Kidney (tissue), 14 donors: ENCODE data around the gene NUDCD3. TPM values are rescaled to one million over a fixed set of nuclear protein-coding genes. Genes with fewer than 3 reads are reported as not detected.

Source experiments
- DNase-seq, 5 donors: peaks; one replicate each; pipeline ENCODE4 v3.0.0-alpha.2; 2013 to 2020
- FAIRE-seq: peaks from 2 replicates; lab custom pipeline; 2012; peaks lifted over from hg19 to GRCh38; lab: Jason Lieb, UNC
- H3K27ac ChIP-seq, 2 donors: one replicate each; pipeline ENCODE4 v1.7.0; 2013; ENCODE audit warnings: low read depth in 2 of 2, low read length in 2 of 2, inconsistent platforms in 1 of 2
- H3K27me3 ChIP-seq: one replicate; pipeline ENCODE4 v1.7.1; 2013; ENCODE audit warnings: low read length, inconsistent platforms; ENCODE audit not compliant: control insufficient read depth, insufficient read depth
- H3K36me3 ChIP-seq, 3 donors: one replicate each; pipeline versions ENCODE4 v1.7.0 to v1.7.1; 2013; ENCODE audit warnings: low read length in 3 of 3, control low read depth in 1 of 3, inconsistent platforms in 1 of 3; ENCODE audit not compliant: insufficient read depth in 3 of 3, control insufficient read depth in 2 of 3
- H3K4me1 ChIP-seq, 3 donors: one replicate each; pipeline versions ENCODE4 v1.7.0 to v1.7.1; 2013; ENCODE audit warnings: low read length in 3 of 3, inconsistent platforms in 1 of 3, low read depth in 1 of 3; ENCODE audit not compliant: control insufficient read depth in 2 of 3, insufficient read depth in 2 of 3
- H3K4me3 ChIP-seq, 3 donors: one replicate each; pipeline versions ENCODE4 v1.7.0 to v1.8.1; 2013; ENCODE audit warnings: low read length in 3 of 3, control low read depth in 1 of 3, inconsistent platforms in 1 of 3
- H3K9ac ChIP-seq, 3 donors: one replicate each; pipeline versions ENCODE4 v1.7.0 to v1.7.1; 2013; ENCODE audit warnings: low read length in 3 of 3, control low read depth in 1 of 3, inconsistent platforms in 1 of 3
- H3K9me3 ChIP-seq, 3 donors: one replicate each; pipeline versions ENCODE4 v1.7.0 to v1.7.1; 2013; ENCODE audit warnings: low read length in 3 of 3, control low read depth in 1 of 3, inconsistent platforms in 1 of 3; ENCODE audit not compliant: control insufficient read depth in 2 of 3, insufficient read depth in 1 of 3
- CTCF ChIP-seq: IDR thresholded peaks from 3 replicates; pipeline ENCODE4 v1.5.1; 2012; ENCODE audit warnings: mild to moderate bottlenecking, moderate library complexity, borderline replicate concordance; ENCODE audit not compliant: insufficient read depth; ENCODE audit errors: extremely low read depth
- intact Hi-C: fragments of 100-400 bp; cut with DNase I; formaldehyde crosslinking; loops from one replicate; pipeline ENCODE4 v1.11.1; 2022
- polyA plus RNA-seq: library from polyadenylated mRNA; stranded (reverse); fragments of 350-450 nt; fragmentation: Illumina TruSeq; extraction: RNeasy Lipid Tissue Mini Kit (QIAGEN cat#74804); gene quantifications from one replicate; pipeline ENCODE4 v1.2.3, GENCODE V29; 2014; ENCODE audit warnings: low read depth, low replicate concordance; ENCODE audit not compliant: insufficient read depth
- total RNA-seq: library from RNA; stranded (reverse); fragmentation: NEBNext Ultra II Directional; extraction: Animal tissue kit (Norgen Biotek cat#: 25700); gene quantifications from one replicate; pipeline ENCODE4 v1.2.1, GENCODE V29; 2021
- donor health status: control.
- donor health status: control.
- donor health status: control.
- donor health status: control.
- donor health status: control.
- donor health status: DM: yes; HTN: yes; CAD: no.
- donor health status: Normal renal cell carcinoma (clear cell type).

Gene NUDCD3
- total and polyA plus RNA-seq, 2 donors from 2014 or later: 37.9 to 97.7 TPM

DNA sequence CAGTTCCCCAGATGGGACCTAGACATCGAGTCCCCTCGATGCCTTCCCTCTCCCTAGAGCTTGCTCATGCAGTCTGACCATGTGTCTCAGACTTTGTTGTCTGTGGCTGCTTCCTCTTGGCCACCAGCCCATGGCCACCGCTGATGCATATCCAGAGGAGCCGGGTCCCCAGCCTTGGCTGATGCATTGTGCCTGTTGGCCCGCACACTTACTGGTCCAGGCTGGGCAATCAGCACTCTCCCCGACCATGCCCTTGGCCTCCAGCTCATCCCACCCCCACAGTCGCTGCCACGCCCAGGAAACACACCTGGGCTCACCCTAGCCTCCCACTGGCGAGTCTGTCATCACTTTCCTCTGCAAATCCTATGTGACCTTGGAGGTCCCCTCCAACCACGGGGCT is 40.5 kb upstream of the NUDCD3 start:
- DNase-seq (no peak), FAIRE-seq (no peak)
- Histone ChIP-seq H3K36me3 (no peaks in the 10 kb centered on the region), H3K9me3 (no peaks in the 10 kb centered on the region), H3K27me3 (no peaks in the 10 kb centered on the region), H3K4me1 (no peaks in the 10 kb centered on the region), H3K4me3 (no peak overlapping the region), H3K9ac (no peak overlapping the region), H3K27ac (no peak overlapping the region)
- intact Hi-C loops: no loop called here
- no peak for TF ChIP-seq CTCF

DNA sequence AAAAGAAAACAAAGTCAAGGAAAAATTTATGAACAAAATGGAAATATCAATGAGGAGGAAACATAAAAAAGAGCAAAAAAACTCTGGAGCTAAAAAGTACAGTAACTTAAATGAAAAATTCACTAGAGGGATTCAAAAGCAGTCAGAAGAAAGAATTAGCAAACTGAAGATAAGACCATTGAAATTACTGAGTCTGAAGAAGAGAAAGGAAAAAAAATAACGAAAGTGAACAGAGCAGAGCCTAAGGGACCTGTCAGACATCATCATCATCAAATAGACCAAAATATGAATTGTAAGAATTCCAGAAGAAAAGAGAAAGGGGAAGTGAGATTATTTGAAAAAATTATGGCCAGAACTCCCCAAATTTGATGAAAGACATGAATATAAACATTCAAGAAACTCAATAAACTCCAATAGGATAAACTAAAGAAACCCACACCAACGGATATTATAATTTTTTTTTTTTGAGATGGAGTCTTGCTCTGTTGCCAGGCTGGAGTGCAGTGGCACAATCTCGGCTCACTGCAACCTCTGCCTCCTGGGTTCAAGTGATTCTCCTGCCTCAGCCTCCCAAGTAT is 34.4 kb upstream of the NUDCD3 start:
- intact Hi-C loops: no loop called here
- Histone ChIP-seq H3K36me3 (no peaks in the 10 kb centered on the region), H3K9ac (no peak overlapping the region), H3K27ac (no peak overlapping the region), H3K4me3 (no peak overlapping the region), H3K27me3 (no peaks in the 10 kb centered on the region), H3K4me1 (no peaks in the 10 kb centered on the region), H3K9me3 (no peaks in the 10 kb centered on the region)
- no peak for DNase-seq
- TF ChIP-seq CTCF: no peak
- FAIRE-seq: no peak

- Histone ChIP-seq H3K4me1 (no peaks in the 10 kb centered on the region), H3K27me3 (no peaks in the 10 kb centered on the region), H3K9ac (no peak overlapping the region), H3K9me3 (no peaks in the 10 kb centered on the region), H3K4me3 (no peak overlapping the region), H3K27ac (no peak overlapping the region), H3K36me3 (no peaks in the 10 kb centered on the region)
- intact Hi-C loops: no loop called here
- DNase-seq (no peak), FAIRE-seq (no peak)
- no peak for TF ChIP-seq CTCF
Measured at GRCh38 chr7:44522315-44522714, 31.9 kb upstream of the NUDCD3 start.
